Hepatocyte (in vitro differentiated cells): ENCODE results near the gene TRMT2B. TPM values are rescaled to one million over a fixed set of nuclear protein-coding genes. Genes with fewer than 3 reads are reported as not detected.

ENCODE experiments used
- DNase-seq: peaks from one replicate; pipeline ENCODE4 v3.0.0-alpha.2; 2016; ENCODE audit warnings: low spot score
- H2AFZ ChIP-seq: fragments of 200-600 bp; sonication (generic); 2 replicates; pipeline ENCODE4 v1.6.0; 2016; ENCODE audit warnings: antibody characterized with exemption, mild to moderate bottlenecking
- H3K27ac ChIP-seq: fragments of 200-600 bp; sonication (generic); 2 replicates; pipeline ENCODE4 v1.5.1; 2016; ENCODE audit warnings: mild to moderate bottlenecking
- H3K27me3 ChIP-seq: fragments of 200-600 bp; sonication (generic); 2 replicates; pipeline ENCODE4 v1.6.1; 2016
- H3K36me3 ChIP-seq: fragments of 200-600 bp; sonication (generic); replicated peaks from 2 replicates; pipeline ENCODE4 v1.5.1; 2016; ENCODE audit warnings: low read depth; ENCODE audit not compliant: insufficient read depth
- H3K4me1 ChIP-seq: fragments of 200-600 bp; sonication (generic); 2 replicates; pipeline ENCODE4 v1.5.1; 2016; ENCODE audit warnings: mild to moderate bottlenecking, moderate library complexity; ENCODE audit not compliant: insufficient read depth
- H3K4me2 ChIP-seq: fragments of 200-600 bp; sonication (generic); 2 replicates; pipeline ENCODE4 v1.6.0; 2016
- H3K4me3 ChIP-seq: fragments of 200-600 bp; sonication (generic); 2 replicates; pipeline ENCODE4 v1.5.1; 2016; ENCODE audit warnings: mild to moderate bottlenecking
- H3K79me2 ChIP-seq: fragments of 200-600 bp; sonication (generic); 2 replicates; pipeline ENCODE4 v1.6.0; 2017; ENCODE audit warnings: mild to moderate bottlenecking
- H3K9me2 ChIP-seq: fragments of 200-600 bp; sonication (generic); replicated peaks from 2 replicates; pipeline ENCODE4 v1.6.0; 2017; ENCODE audit warnings: mild to moderate bottlenecking; ENCODE audit not compliant: insufficient read depth
- H3K9me3 ChIP-seq: fragments of 200-600 bp; sonication (generic); 2 replicates; pipeline ENCODE4 v1.5.1; 2016; ENCODE audit warnings: low read depth, mild to moderate bottlenecking
- H4K20me1 ChIP-seq: fragments of 200-600 bp; sonication (generic); 2 replicates; pipeline ENCODE4 v1.6.0; 2016; ENCODE audit warnings: mild to moderate bottlenecking; ENCODE audit not compliant: insufficient read depth, poor library complexity, severe bottlenecking
- EZH2 ChIP-seq: fragments of 200-600 bp; sonication (generic); IDR thresholded peaks from 2 replicates; pipeline ENCODE4 v1.6.1; 2016; ENCODE audit warnings: antibody characterized with exemption, mild to moderate bottlenecking, borderline replicate concordance
- EZH2phosphoT487 ChIP-seq: fragments of 200-600 bp; sonication (generic); IDR thresholded peaks from one replicate; pipeline ENCODE4 v1.6.1; 2018; ENCODE audit warnings: antibody characterized with exemption, mild to moderate bottlenecking, low read depth, moderate library complexity; ENCODE audit not compliant: unreplicated experiment, severe bottlenecking
- WGBS: methylation state at CpG from one replicate; pipeline ENCODE4 v1.1.6; 2016; ENCODE audit warnings: low lambda C conversion rate; ENCODE audit errors: missing lambda C conversion rate; 5-methylcytosine and 5-hydroxymethylcytosine counted together
- polyA plus RNA-seq: library from polyadenylated mRNA; unstranded; fragments of >200 nt; fragmentation: Nextera tagmentation; extraction: Ambion mirVana; gene quantifications from 2 replicates; pipeline ENCODE4 v1.2.1, GENCODE V29; 2016
- total RNA-seq: library from RNA; depleted of rRNA; stranded (reverse); fragments of >200 nt; gene quantifications from 2 replicates; pipeline ENCODE4 v1.2.3, GENCODE V29; 2014
- TF ChIP-seq, protein P1 (sequence below): fragments of 200-600 bp; sonication (generic); IDR thresholded peaks from 2 replicates; pipeline ENCODE4 v1.5.1; 2016; ENCODE audit warnings: antibody characterized with exemption, mild to moderate bottlenecking; ENCODE audit not compliant: poor library complexity

Gene TRMT2B
- total and polyA plus RNA-seq, 2 experiments from 2014 or later = 7.4 to 11.6 TPM

DNA sequence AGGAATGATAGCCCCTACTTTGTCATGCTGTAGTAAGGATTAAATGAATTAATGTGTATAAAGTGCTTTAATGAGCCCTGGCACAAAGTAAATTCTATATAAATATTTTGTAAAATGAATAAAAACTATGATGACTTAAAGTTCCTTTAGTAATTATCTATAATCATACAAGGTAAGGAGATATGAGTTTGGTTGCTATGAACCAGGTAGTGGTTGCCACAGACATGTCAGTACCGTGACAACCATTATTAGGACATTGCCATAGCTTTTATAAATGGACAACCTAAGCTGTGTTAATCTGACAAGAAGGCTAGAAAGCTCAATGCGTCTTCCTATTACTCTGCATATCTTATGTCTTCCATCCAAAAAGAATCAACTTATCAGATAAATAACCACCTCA is 82.5 kb downstream of the TRMT2B start, which contains the start of gene ARL13A:
TSS of gene ARL13A (plus strand) at position 301 of the 400 bp plus-strand sequence. CDS start 3,982 bp downstream, outside the sequence.
- Histone ChIP-seq H3K4me3 (no peak within 1 kb of the TSS), H3K27me3 (no peaks in the 10 kb centered on the region), H3K9me3 (no peaks in the 10 kb centered on the region), H2AFZ (no peak within 1 kb of the TSS), H3K9me2 (no peaks in the 10 kb centered on the region), H3K27ac (no peak within 1 kb of the TSS), H3K79me2 (no peaks in the 10 kb centered on the region), H3K36me3 (no peaks in the 10 kb centered on the region), H3K4me2 (no peak within 1 kb of the TSS), H4K20me1 (no peaks in the 10 kb centered on the region), H3K4me1 (no peaks in the 10 kb centered on the region)
- DNase-seq = no peak
- TF ChIP-seq, protein P1, sequence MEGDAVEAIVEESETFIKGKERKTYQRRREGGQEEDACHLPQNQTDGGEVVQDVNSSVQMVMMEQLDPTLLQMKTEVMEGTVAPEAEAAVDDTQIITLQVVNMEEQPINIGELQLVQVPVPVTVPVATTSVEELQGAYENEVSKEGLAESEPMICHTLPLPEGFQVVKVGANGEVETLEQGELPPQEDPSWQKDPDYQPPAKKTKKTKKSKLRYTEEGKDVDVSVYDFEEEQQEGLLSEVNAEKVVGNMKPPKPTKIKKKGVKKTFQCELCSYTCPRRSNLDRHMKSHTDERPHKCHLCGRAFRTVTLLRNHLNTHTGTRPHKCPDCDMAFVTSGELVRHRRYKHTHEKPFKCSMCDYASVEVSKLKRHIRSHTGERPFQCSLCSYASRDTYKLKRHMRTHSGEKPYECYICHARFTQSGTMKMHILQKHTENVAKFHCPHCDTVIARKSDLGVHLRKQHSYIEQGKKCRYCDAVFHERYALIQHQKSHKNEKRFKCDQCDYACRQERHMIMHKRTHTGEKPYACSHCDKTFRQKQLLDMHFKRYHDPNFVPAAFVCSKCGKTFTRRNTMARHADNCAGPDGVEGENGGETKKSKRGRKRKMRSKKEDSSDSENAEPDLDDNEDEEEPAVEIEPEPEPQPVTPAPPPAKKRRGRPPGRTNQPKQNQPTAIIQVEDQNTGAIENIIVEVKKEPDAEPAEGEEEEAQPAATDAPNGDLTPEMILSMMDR = no peak
- TF ChIP-seq EZH2 = no peak
- WGBS = 74% methylated on average over 2 of the region's 2 CpGs

DNA sequence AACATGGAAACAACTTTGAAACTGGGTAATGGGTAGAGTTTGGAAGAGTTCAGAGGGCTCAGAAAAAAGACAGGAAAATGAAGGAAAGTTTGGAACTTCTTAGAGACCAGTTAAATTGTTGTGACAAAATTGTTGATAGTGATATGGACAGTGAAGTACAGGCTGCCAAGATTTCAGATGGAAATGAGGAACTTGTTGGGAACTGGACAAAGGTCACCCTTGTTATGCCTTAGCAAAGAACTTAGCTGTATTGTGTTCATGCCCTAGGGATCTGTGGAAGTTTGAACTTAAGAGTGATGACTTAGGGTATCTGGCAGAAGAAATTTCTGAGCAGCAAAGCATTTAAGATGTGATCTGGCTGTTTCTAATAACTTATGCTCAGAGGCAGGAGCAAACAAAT is 87.5 kb downstream of the TRMT2B start:
- Histone ChIP-seq H3K36me3 (no peaks in the 10 kb centered on the region), H4K20me1 (no peaks in the 10 kb centered on the region), H3K27ac (no peak overlapping the region), H3K9me2 (no peaks in the 10 kb centered on the region), H2AFZ (no peak overlapping the region), H3K9me3 (no peaks in the 10 kb centered on the region), H3K4me3 (no peak overlapping the region), H3K79me2 (no peaks in the 10 kb centered on the region), H3K27me3 (no peaks in the 10 kb centered on the region), H3K4me1 (no peaks in the 10 kb centered on the region), H3K4me2 (no peak overlapping the region)
- DNase-seq = no peak
- TF ChIP-seq, protein P1 = no peak
- TF ChIP-seq EZH2 (no peak), EZH2phosphoT487 (no peak)

DNA sequence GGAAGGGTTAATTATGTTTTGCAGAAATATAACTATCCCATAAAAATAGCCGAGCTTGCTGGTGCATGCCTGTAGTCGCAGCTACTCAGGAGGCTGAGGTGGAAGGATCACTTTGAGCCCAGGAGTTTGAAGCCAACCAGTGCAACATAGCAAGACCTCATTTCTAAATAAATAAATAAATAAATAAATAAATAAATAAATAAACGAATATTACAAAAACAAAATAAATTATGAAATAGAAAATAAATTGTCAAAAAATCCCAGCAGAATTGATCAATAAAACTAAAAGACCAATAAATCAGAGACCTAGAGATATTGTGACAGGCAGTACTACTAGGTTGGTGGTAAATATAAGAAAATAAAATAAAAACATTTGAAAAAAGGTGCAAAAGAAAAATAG is 89.1 kb downstream of the TRMT2B start:
- Histone ChIP-seq H3K4me2 (no peak overlapping the region), H3K27ac (no peak overlapping the region), H3K4me1 (no peaks in the 10 kb centered on the region), H3K27me3 (no peaks in the 10 kb centered on the region), H2AFZ (no peak overlapping the region), H3K36me3 (no peaks in the 10 kb centered on the region), H4K20me1 (no peaks in the 10 kb centered on the region), H3K4me3 (no peak overlapping the region), H3K9me2 (no peaks in the 10 kb centered on the region), H3K79me2 (no peaks in the 10 kb centered on the region), H3K9me3 (no peaks in the 10 kb centered on the region)
- DNase-seq = no peak
- WGBS = 76% methylated on average over 3 of the region's 3 CpGs
- TF ChIP-seq EZH2phosphoT487 (no peak), EZH2 (no peak)
- TF ChIP-seq, protein P1 = no peak

Other genes with a start within 250 kb of the TRMT2B start
- 12.2 TPM in 2 replicates for gene CSTF2, start 231.7 kb downstream of the TRMT2B start, total RNA-seq
- gene CSTF2, start 231.7 kb downstream of the TRMT2B start, polyA plus RNA-seq = 11.2 and 13.0 TPM in 2 replicates
- 2.5 and 3.0 TPM in 2 replicates for gene NOX1, start 177.8 kb downstream of the TRMT2B start, total RNA-seq
- gene NOX1, start 177.8 kb downstream of the TRMT2B start, polyA plus RNA-seq = 0.99 and 1.9 TPM in 2 replicates
- gene XKRX, start 123.2 kb downstream of the TRMT2B start, total RNA-seq = 8.7 and 10.4 TPM in 2 replicates
- gene XKRX, start 123.2 kb downstream of the TRMT2B start, polyA plus RNA-seq = 1.0 and 1.1 TPM in 2 replicates
- not detected in 2 replicates for gene ARL13A, start 82.4 kb downstream of the TRMT2B start, total RNA-seq
- not detected in 2 replicates for gene ARL13A, start 82.4 kb downstream of the TRMT2B start, polyA plus RNA-seq
- gene TMEM35A, start 26.8 kb upstream of the TRMT2B start, total RNA-seq = 2.0 and 2.6 TPM in 2 replicates
- 2.5 and 2.9 TPM in 2 replicates for gene TMEM35A, start 26.8 kb upstream of the TRMT2B start, polyA plus RNA-seq
- 4.5 and 6.3 TPM in 2 replicates for gene CENPI, start 46.1 kb upstream of the TRMT2B start, total RNA-seq
- gene CENPI, start 46.1 kb upstream of the TRMT2B start, polyA plus RNA-seq = 0.42 and 0.78 TPM in 2 replicates
- gene DRP2, start 167.7 kb upstream of the TRMT2B start, total RNA-seq = 0.40 and 0.84 TPM in 2 replicates
- gene DRP2, start 167.7 kb upstream of the TRMT2B start, polyA plus RNA-seq = 0.11 and 0.22 TPM in 2 replicates
- not detected in 2 replicates for gene TAF7L, start 239.2 kb upstream of the TRMT2B start, total RNA-seq
- 0.08 TPM in 1 of 2 replicates, not detected in the other for gene TAF7L, start 239.2 kb upstream of the TRMT2B start, polyA plus RNA-seq